ENCODE results near the gene ABCC10.

The ABCC10 gene

GRCh38 chr6:43467752-43468151 is 40.4 kb downstream of the ABCC10 start:
- Histone ChIP-seq H3K9ac (ENCODE audit: low read length) (no peak overlapping the region), H4K20me1 (ENCODE audit: insufficient read depth, low read length) (no peaks in the 10 kb centered on the region), H3K36me3 (ENCODE audit: insufficient read depth, low read length) (no peaks in the 10 kb centered on the region), H3K79me2 (ENCODE audit: insufficient read depth, low read length) (no peaks in the 10 kb centered on the region), H3K4me3 (ENCODE audit: low read depth, low read length, poor library complexity, severe bottlenecking) (no peak overlapping the region), H3K4me2 (ENCODE audit: low read length) (no peak overlapping the region), H3K27ac (ENCODE audit: low read depth, low read length, poor library complexity, severe bottlenecking) (no peak overlapping the region), H3K4me1 (ENCODE audit: insufficient read depth, low read length, severe bottlenecking) (no peaks in the 10 kb centered on the region), H3K9me2 (ENCODE audit: low read depth, low read length) (no peaks in the 10 kb centered on the region), H3K27me3 (ENCODE audit: insufficient read depth, low read length) (no peaks in the 10 kb centered on the region), H3F3A (ENCODE audit: insufficient read depth, low read length) (no peaks in the 10 kb centered on the region), H2AFZ (ENCODE audit: low read length) (no peak overlapping the region), H3K9me3 (ENCODE audit: low read length) (no peaks in the 10 kb centered on the region)
- TF ChIP-seq, protein P1, sequence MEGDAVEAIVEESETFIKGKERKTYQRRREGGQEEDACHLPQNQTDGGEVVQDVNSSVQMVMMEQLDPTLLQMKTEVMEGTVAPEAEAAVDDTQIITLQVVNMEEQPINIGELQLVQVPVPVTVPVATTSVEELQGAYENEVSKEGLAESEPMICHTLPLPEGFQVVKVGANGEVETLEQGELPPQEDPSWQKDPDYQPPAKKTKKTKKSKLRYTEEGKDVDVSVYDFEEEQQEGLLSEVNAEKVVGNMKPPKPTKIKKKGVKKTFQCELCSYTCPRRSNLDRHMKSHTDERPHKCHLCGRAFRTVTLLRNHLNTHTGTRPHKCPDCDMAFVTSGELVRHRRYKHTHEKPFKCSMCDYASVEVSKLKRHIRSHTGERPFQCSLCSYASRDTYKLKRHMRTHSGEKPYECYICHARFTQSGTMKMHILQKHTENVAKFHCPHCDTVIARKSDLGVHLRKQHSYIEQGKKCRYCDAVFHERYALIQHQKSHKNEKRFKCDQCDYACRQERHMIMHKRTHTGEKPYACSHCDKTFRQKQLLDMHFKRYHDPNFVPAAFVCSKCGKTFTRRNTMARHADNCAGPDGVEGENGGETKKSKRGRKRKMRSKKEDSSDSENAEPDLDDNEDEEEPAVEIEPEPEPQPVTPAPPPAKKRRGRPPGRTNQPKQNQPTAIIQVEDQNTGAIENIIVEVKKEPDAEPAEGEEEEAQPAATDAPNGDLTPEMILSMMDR (IDR thresholded peaks at IDR 0.05; ENCODE audit: low read length), result no peak
- no peak for TF ChIP-seq EZH2 (IDR thresholded peaks at IDR 0.05; ENCODE audit: borderline replicate concordance, low read length)

DNA sequence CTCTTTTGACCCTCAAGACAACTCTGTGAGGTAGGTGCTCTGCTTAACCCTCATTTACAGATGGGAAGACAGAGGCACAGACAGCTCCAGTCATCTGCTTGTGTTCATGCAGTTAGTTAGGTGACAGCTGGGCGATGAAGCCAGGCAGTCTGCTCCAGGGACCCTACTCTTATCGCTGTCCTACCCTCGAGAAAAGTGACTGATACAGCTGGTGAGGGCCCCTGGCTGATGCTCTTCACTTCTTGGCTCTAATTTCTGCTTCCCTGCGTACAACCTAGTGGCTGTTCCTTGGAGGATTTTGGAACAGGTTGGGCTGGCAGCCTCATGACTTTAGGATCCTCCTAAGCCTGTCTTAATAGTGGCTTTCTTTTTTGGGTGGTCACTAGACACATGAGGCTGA is 40.9 kb downstream of the ABCC10 start:
- Histone ChIP-seq H3K4me3 (ENCODE audit: low read depth, low read length, poor library complexity, severe bottlenecking) (no peak overlapping the region), H3F3A (ENCODE audit: insufficient read depth, low read length) (no peaks in the 10 kb centered on the region), H2AFZ (ENCODE audit: low read length) (no peak overlapping the region), H3K27ac (ENCODE audit: low read depth, low read length, poor library complexity, severe bottlenecking) (no peak overlapping the region), H3K9ac (ENCODE audit: low read length) (no peak overlapping the region), H3K4me1 (ENCODE audit: insufficient read depth, low read length, severe bottlenecking) (no peaks in the 10 kb centered on the region), H3K9me3 (ENCODE audit: low read length) (no peaks in the 10 kb centered on the region), H4K20me1 (ENCODE audit: insufficient read depth, low read length) (no peaks in the 10 kb centered on the region), H3K27me3 (ENCODE audit: insufficient read depth, low read length) (no peaks in the 10 kb centered on the region), H3K79me2 (ENCODE audit: insufficient read depth, low read length) (no peaks in the 10 kb centered on the region), H3K36me3 (ENCODE audit: insufficient read depth, low read length) (no peaks in the 10 kb centered on the region), H3K9me2 (ENCODE audit: low read depth, low read length) (no peaks in the 10 kb centered on the region), H3K4me2 (ENCODE audit: low read length) (no peak overlapping the region)
- no peak for TF ChIP-seq EZH2 (IDR thresholded peaks at IDR 0.05; ENCODE audit: borderline replicate concordance, low read length)
- TF ChIP-seq, protein P1 (IDR thresholded peaks at IDR 0.05; ENCODE audit: low read length), result no peak

DNA sequence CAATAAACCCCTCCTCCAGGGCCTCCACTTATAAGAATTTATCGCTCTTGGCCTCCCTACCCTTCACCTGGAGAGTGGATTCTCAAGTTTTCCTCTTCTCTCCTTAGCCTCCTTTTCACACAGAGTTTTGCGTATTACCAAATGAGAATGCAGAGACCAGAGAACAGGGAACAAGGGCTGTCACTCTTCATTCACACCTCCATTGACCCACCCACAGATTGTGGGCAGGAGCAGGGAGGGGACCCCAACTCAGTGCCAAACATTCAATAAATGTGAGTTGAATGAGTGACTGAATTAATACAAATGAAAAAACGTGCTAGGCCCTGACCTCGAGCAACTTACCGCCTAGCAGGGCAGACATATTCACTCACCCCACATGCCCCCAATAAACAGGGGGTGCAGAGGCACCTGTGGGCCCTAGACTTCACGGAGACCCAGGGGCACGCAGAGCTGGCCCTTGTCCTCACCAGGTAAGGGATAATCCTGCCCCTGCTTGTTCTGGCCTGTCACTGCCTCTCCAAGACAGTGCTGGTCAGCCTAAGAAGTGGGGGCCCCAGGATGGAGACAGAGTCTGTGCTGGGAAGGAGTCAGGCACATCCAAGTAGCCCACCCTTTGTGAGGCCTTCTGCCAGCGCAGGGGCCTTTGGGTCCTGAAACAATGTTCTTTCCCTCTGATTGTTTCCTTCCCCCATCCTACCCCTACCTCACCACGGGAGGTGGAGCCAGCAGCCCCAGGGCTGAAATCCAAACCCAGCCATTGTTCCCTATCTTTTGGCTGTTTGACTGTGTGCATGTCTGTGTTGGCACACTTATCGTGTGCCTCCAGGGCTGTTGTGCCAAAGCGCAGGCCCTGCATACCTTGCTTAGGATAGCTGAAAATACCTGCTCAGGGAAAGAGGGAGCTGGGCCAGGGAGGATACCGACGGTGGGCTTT is 41.7 kb downstream of the ABCC10 start:
- Histone ChIP-seq H2AFZ (ENCODE audit: low read length) (no peak overlapping the region), H3K9me3 (ENCODE audit: low read length) (no peaks in the 10 kb centered on the region), H4K20me1 (ENCODE audit: insufficient read depth, low read length) (no peaks in the 10 kb centered on the region), H3K79me2 (ENCODE audit: insufficient read depth, low read length) (no peaks in the 10 kb centered on the region), H3K9ac (ENCODE audit: low read length) (no peak overlapping the region), H3K9me2 (ENCODE audit: low read depth, low read length) (no peaks in the 10 kb centered on the region), H3F3A (ENCODE audit: insufficient read depth, low read length) (no peaks in the 10 kb centered on the region), H3K4me2 (ENCODE audit: low read length) (no peak overlapping the region), H3K36me3 (ENCODE audit: insufficient read depth, low read length) (no peaks in the 10 kb centered on the region), H3K4me1 (ENCODE audit: insufficient read depth, low read length, severe bottlenecking) (no peaks in the 10 kb centered on the region), H3K4me3 (ENCODE audit: low read depth, low read length, poor library complexity, severe bottlenecking) (no peak overlapping the region), H3K27ac (ENCODE audit: low read depth, low read length, poor library complexity, severe bottlenecking) (no peak overlapping the region), H3K27me3 (ENCODE audit: insufficient read depth, low read length) (no peaks in the 10 kb centered on the region)
- no peak for TF ChIP-seq EZH2 (IDR thresholded peaks at IDR 0.05; ENCODE audit: borderline replicate concordance, low read length)
- TF ChIP-seq, protein P1 (IDR thresholded peaks at IDR 0.05; ENCODE audit: low read length), result no peak

All from OCI-LY1 (cell line).